ENCODE data around the gene TAF10. TPM values are rescaled to one million over a fixed set of nuclear protein-coding genes. Genes with fewer than 3 reads are reported as not detected.

TAF10 gene
- polyA plus RNA-seq, 1 of the 3 experiments (the other 2 are of a cell fraction) = 213 TPM

DNA sequence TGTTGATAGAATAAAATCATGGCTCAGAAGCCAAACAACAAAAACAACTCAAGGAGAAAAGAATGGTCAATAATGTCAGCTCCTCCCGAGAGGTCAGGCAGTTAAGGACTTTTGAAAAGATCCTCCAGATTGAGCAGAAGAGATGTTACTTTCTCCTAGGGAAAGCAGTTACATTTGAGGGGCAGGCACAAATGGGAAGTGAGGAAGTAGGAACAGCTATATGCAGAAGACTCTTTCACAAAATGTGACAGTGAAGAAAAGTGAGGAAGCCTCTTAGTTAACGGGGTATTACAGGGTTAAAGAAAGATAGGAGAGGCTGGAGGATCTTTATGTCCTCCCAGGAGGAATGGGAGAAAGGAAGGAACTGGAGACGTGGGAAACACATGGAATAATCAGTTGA, 40.2 kb upstream of the TAF10 start:
- no peak for DNase-seq
- H3K4me1 ChIP-seq (ENCODE audit: control insufficient read depth in 1 of 2, insufficient read depth in 2 of 2, low read depth in 1 of 2, low read length in 1 of 2) = peaks cover 0 to 47% of the 10 kb centered on the region in 2 experiments; a peak in 1 of 4 replicates
- no peak overlapping the region for H3K27ac ChIP-seq (ENCODE audit: low read depth in 2 of 2, low read length in 1 of 2)
- CTCF ChIA-PET = interaction anchor here (1.5 kb wide), 1 partner anchor 31 kb away, joined by 4 read pairs; the partner anchor contains the start of gene MRPL17
- no peaks in the 10 kb centered on the region for H3K79me2 ChIP-seq (ENCODE audit: insufficient read depth)
- H3K9me2 ChIP-seq = no peaks in the 10 kb centered on the region
- no peak overlapping the region for H3K4me3 ChIP-seq (ENCODE audit: low read depth in 2 of 2, low read length in 1 of 2)
- 84% methylated on average over 3 of the region's 3 CpGs for WGBS (ENCODE audit: low lambda C conversion rate)
- H3K4me2 ChIP-seq = no peak overlapping the region
- no peaks in the 10 kb centered on the region for H3K36me3 ChIP-seq (replicated peaks in 1 of 2; ENCODE audit: control insufficient read depth in 1 of 2, insufficient read depth in 2 of 2, low read length in 1 of 2)
- H3K27me3 ChIP-seq (ENCODE audit: insufficient read depth) = no peaks in the 10 kb centered on the region
- POLR2A ChIA-PET = interaction anchor here (0.9 kb wide), 1 partner anchor 44 kb away, joined by 3 read pairs; no protein-coding TSS in a partner anchor
- no peak for TF ChIP-seq RAD21 (IDR thresholded peaks at IDR 0.05; ENCODE audit: low read length)
- TF ChIP-seq, protein P1, sequence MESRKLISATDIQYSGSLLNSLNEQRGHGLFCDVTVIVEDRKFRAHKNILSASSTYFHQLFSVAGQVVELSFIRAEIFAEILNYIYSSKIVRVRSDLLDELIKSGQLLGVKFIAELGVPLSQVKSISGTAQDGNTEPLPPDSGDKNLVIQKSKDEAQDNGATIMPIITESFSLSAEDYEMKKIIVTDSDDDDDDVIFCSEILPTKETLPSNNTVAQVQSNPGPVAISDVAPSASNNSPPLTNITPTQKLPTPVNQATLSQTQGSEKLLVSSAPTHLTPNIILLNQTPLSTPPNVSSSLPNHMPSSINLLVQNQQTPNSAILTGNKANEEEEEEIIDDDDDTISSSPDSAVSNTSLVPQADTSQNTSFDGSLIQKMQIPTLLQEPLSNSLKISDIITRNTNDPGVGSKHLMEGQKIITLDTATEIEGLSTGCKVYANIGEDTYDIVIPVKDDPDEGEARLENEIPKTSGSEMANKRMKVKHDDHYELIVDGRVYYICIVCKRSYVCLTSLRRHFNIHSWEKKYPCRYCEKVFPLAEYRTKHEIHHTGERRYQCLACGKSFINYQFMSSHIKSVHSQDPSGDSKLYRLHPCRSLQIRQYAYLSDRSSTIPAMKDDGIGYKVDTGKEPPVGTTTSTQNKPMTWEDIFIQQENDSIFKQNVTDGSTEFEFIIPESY (IDR thresholded peaks at IDR 0.05; ENCODE audit: borderline replicate concordance, low read depth) = no peak
- no peak for TF ChIP-seq TCF12 (IDR thresholded peaks at IDR 0.05)
- TF ChIP-seq NFIC (IDR thresholded peaks at IDR 0.05; ENCODE audit: borderline replicate concordance) = no peak
- TF ChIP-seq, protein P2, sequence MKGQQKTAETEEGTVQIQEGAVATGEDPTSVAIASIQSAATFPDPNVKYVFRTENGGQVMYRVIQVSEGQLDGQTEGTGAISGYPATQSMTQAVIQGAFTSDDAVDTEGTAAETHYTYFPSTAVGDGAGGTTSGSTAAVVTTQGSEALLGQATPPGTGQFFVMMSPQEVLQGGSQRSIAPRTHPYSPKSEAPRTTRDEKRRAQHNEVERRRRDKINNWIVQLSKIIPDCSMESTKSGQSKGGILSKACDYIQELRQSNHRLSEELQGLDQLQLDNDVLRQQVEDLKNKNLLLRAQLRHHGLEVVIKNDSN (IDR thresholded peaks at IDR 0.05; ENCODE audit: borderline replicate concordance, low read depth) = no peak
- TF ChIP-seq CHD2 (IDR thresholded peaks at IDR 0.05; ENCODE audit: low read length, partially characterized antibody) = no peak
- TF ChIP-seq EZH2phosphoT487 (IDR thresholded peaks at IDR 0.05; ENCODE audit: borderline replicate concordance, low read depth) = no peak
- TF ChIP-seq, protein P3, sequence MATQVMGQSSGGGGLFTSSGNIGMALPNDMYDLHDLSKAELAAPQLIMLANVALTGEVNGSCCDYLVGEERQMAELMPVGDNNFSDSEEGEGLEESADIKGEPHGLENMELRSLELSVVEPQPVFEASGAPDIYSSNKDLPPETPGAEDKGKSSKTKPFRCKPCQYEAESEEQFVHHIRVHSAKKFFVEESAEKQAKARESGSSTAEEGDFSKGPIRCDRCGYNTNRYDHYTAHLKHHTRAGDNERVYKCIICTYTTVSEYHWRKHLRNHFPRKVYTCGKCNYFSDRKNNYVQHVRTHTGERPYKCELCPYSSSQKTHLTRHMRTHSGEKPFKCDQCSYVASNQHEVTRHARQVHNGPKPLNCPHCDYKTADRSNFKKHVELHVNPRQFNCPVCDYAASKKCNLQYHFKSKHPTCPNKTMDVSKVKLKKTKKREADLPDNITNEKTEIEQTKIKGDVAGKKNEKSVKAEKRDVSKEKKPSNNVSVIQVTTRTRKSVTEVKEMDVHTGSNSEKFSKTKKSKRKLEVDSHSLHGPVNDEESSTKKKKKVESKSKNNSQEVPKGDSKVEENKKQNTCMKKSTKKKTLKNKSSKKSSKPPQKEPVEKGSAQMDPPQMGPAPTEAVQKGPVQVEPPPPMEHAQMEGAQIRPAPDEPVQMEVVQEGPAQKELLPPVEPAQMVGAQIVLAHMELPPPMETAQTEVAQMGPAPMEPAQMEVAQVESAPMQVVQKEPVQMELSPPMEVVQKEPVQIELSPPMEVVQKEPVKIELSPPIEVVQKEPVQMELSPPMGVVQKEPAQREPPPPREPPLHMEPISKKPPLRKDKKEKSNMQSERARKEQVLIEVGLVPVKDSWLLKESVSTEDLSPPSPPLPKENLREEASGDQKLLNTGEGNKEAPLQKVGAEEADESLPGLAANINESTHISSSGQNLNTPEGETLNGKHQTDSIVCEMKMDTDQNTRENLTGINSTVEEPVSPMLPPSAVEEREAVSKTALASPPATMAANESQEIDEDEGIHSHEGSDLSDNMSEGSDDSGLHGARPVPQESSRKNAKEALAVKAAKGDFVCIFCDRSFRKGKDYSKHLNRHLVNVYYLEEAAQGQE (IDR thresholded peaks at IDR 0.05; ENCODE audit: low read depth, low read length) = no peak
- TF ChIP-seq EP300 (IDR thresholded peaks at IDR 0.05; ENCODE audit: borderline replicate concordance in 1 of 2, low read depth in 1 of 2, low read length in 1 of 2) = no peak
- TF ChIP-seq MEF2A (IDR thresholded peaks at IDR 0.05; ENCODE audit: borderline replicate concordance, low read depth) = no peak
- TF ChIP-seq GATA2 (CRISPR knock-in tag; IDR thresholded peaks at IDR 0.05) = no peak
- TF ChIP-seq NRF1 (IDR thresholded peaks at IDR 0.05; ENCODE audit: low read depth, low read length) = no peak
- no peak for TF ChIP-seq JUND (IDR thresholded peaks at IDR 0.05)
- TF ChIP-seq, protein P4, sequence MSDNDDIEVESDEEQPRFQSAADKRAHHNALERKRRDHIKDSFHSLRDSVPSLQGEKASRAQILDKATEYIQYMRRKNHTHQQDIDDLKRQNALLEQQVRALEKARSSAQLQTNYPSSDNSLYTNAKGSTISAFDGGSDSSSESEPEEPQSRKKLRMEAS (IDR thresholded peaks at IDR 0.05; ENCODE audit: low read depth) = no peak
- TF ChIP-seq, protein P5, sequence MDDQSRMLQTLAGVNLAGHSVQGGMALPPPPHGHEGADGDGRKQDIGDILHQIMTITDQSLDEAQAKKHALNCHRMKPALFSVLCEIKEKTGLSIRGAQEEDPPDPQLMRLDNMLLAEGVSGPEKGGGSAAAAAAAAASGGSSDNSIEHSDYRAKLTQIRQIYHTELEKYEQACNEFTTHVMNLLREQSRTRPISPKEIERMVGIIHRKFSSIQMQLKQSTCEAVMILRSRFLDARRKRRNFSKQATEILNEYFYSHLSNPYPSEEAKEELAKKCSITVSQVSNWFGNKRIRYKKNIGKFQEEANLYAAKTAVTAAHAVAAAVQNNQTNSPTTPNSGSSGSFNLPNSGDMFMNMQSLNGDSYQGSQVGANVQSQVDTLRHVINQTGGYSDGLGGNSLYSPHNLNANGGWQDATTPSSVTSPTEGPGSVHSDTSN (IDR thresholded peaks at IDR 0.05) = no peak
- TF ChIP-seq FOXM1 (IDR thresholded peaks at IDR 0.05; ENCODE audit: low read depth) = no peak
- TF ChIP-seq RCOR1 (IDR thresholded peaks at IDR 0.05; ENCODE audit: low read length) = no peak
- TF ChIP-seq TEAD4 (IDR thresholded peaks at IDR 0.05; ENCODE audit: borderline replicate concordance, insufficient read depth) = no peak
- TF ChIP-seq GABPA (IDR thresholded peaks at IDR 0.05; ENCODE audit: low read depth) = no peak
- no peak for TF ChIP-seq ELF1 (IDR thresholded peaks at IDR 0.05)
- no peaks in the 10 kb centered on the region for H4K20me1 ChIP-seq (ENCODE audit: insufficient read depth)
- no peak overlapping the region for H3K9ac ChIP-seq
- H3F3A ChIP-seq (replicated peaks; ENCODE audit: insufficient read depth) = peaks cover under 1% of the 10 kb centered on the region
- H2AFZ ChIP-seq (ENCODE audit: low read depth) = no peak overlapping the region
- no peaks in the 10 kb centered on the region for H3K9me3 ChIP-seq

Data from SK-N-SH (cell line).